SKM-1 treated with dmso at 0.1 percent for 144 hours (cell line): ENCODE measurements around the gene AJAP1.

Experiments
- DNase-seq: peaks from one replicate; lab custom pipeline; 2025; ENCODE audit not compliant: unreplicated experiment; lab: John Stamatoyannopoulos, UW

AJAP1 gene

GRCh38 chr1:4677608-4678007, 23.2 kb downstream of the AJAP1 start:
- no peak for DNase-seq

DNA sequence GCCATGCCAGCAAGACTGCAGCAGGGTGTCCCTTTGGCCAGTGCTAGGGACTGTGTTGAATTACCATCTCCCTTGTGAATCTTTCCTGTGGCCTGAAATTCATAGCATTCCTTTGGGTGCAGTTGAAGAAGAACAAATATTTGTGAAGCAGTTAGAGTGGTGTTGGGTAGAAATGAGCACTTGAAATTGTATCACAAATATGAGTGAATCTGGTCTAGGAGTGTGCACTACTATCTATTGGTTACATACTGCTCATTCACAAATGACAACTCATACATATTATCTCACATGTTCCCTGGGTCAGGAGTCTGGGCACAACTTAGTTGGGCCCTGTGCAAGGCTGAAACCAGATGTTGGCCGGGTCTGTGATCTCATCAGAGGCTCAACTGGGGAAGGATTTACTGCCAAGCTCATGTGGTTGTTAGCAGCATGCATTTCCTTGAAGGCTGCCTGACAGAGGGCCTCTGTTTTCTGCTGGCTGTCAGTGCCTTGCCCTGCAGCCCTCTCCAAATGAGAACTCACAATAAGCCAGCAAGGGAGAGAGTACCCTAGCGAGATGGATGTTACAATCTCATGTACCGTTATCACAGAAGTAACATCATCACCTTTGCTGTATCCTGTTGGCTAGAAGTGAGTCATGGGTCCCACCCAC, 23.8 kb downstream of the AJAP1 start:
- DNase-seq, result no peak

DNA sequence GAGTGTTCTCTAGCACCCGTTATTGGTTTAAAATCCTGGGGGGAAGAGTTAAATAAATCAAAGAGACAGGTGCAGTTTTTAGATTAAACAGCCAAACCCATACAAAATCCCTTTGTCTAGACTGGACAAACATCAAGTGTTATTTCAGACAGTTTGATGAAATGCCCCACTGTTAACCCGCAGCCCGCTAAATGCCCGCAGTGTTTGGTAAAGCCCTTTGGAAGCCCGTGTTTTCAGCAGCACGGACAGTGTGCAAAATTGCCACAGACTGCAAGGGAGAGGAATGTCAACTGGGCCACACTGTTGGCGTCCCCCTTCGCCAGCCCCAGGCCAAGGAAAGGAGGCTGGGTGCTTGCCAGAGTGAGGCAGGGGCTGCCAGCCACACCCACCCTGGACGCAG, 26.6 kb downstream of the AJAP1 start:
- DNase-seq, result no peak

DNA sequence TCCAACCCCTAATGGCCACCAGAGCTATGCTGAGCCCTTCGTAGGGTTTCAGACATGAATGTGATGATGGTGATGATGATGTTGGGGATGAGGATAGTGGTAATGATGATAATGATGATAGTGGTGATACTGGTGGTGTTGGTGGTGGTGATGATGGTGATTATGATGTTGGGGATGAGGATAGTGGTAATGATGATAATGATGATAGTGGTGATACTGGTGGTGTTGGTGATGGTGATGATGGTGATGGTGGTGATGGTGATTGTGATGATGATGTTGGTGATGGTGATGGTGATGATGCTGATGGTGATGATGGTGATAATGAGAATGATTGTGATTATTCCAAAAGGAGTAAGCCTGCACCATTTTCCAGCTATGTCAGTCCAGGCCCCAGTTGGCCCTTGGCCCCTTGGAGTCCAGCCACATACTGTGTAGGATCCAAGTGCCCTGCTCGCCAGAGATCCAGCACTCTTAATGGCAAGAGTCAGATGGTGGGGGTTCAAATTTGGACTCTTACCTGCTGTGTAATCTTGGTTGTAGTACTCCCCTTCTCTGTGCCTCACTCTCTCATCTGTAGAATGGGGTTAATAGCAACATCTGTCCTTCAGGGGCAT, 28.3 kb downstream of the AJAP1 start:
- no peak for DNase-seq

GRCh38 chr1:4684136-4684535, 29.7 kb downstream of the AJAP1 start:
- DNase-seq, result no peak

DNA sequence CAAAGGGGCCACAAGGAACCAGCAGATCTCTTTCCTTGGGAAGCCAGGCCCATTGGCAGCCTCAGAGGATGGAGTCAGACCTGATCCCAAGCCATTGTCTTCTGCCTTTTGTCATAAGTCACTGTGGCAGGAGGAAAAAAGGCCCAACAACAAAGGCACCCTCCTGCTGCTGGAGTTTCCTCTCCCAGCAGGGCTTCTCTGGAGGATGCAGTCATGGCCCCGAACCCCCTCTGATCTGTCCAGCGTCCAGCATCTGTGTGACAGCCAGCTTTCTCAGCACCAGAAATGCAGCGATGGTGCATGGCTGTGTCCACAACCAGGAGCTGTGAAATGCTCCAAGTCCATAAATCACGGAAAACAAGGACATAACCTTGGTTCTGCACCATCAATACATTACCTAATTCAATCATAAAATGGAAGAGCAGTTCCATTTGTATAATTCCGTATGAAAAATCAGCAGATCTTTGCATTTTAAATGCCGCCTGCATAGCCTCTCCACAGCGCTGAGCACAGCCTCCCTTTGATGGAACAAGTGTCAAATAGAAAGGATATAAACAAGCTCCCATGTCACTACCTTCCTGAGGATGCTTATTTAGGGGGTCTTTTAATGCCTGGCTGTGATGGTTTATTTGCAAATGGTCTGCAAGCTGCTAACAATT, 30.6 kb downstream of the AJAP1 start:
- DNase-seq, result no peak

GRCh38 chr1:4685523-4685865, 31.1 kb downstream of the AJAP1 start:
- DNase-seq, result no peak

DNA sequence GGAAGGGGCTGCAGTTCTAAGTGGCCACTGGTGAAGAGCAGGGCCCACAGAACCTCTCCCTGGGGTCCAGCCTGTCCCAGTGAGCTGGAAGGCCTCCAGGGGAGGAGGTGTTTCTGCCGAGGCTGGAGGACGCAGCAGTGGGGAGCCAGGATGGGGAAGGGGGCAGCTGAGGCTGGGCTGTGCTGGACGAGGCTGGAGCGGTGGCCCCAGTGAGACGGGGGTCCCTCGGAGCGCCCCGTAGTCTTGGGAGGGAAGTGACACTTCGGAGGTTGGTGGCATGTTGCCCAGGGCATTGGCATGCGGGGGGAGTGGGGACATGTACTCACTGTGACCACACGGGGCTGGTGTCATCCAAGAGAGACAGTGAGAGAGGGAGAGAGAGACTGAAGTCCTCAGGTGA, 33.5 kb downstream of the AJAP1 start:
- no peak for DNase-seq

GRCh38 chr1:4689271-4689935, 35.0 kb downstream of the AJAP1 start:
- DNase-seq, result no peak

DNA sequence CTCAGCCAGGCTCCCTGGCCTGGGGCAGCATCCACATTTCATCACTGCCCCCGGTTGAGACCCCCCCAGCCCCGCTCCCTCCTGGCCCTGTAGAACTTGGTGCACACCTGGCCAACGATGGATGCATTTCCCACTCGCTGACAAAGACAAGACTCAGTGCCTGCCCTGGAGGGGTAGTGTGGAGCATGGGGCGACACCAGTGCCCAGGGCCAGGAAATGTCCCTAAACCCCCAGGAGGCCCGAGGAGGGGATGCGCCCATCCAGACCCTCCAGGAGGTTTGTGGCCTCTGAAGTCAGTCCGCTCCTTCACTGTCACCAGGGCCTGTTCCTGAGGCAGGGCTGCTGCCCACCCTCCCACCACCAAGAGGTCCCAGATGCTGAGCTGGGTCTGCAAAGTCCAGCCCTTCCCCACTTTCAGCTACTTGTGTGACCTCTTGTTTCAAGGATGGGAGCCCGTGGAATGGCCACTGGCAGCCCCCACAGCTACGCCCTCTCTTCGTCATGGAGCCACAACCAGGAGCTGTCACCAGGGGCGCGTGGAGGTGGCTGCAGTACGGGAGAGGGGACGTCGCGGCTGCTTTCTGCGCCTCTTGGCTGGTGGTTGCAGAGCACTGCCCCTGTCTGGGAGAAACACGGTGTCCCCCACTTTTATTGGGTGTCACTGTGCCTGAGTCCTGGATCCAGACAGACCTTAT, 35.7 kb downstream of the AJAP1 start:
- no peak for DNase-seq

- DNase-seq, result no peak
Measured at GRCh38 chr1:4690951-4691675, 36.7 kb downstream of the AJAP1 start.

DNA sequence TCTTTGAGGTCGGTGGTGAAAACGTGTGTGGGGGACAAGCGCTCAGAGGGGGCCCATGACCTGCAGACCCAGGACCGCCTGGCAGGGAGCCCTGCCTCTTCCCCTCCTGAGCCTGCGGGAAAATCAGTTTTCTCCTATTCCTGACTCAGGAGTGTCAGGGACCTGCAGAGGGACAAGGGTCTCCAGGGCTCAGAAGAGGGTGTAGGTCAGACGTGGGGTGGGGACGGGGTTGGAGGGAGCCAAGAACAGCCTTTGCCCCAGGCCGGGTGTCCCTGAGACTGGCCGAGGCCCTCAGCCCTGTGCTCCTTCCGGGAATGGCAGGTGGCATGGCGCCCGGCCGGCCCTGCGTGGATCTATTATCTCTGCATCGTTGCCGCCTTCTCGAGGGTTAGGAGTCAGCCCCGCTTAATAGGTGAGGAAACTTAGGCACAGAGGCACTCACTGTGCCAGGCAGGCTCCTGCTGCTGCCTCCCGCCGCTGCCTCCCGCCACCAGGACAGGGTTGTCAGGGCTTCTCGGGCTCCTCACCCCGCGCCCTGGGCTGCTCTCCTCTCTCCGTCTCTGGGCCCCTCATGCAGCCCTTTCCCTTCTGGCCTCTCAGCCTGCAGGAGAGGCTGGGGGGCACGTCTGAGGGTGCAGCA, 37.5 kb downstream of the AJAP1 start:
- DNase-seq, result no peak

DNA sequence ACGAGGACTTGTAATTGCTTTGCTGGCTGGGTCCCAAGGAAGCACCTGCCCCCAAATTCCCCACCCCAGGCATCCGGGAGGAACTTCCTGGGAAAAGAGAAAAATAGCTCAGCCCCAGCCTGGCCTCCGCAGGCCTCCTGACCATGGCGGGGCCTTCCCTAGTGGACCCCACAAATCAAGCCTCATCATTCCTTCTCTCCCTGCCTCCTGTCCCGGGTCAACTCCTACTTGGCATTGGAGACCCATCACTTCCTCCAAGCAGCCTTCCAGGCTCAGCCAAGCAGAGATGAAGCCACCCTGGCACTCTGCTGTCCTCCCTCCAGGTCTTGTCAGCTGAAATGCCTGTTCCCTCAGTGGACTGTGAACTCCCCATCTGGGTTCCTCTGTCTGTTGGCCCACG, 38.0 kb downstream of the AJAP1 start:
- DNase-seq, result no peak

- DNase-seq, result no peak
Measured at GRCh38 chr1:4693331-4693730, 38.9 kb downstream of the AJAP1 start.

- no peak for DNase-seq
Measured at GRCh38 chr1:4693891-4694290, 39.5 kb downstream of the AJAP1 start.

DNA sequence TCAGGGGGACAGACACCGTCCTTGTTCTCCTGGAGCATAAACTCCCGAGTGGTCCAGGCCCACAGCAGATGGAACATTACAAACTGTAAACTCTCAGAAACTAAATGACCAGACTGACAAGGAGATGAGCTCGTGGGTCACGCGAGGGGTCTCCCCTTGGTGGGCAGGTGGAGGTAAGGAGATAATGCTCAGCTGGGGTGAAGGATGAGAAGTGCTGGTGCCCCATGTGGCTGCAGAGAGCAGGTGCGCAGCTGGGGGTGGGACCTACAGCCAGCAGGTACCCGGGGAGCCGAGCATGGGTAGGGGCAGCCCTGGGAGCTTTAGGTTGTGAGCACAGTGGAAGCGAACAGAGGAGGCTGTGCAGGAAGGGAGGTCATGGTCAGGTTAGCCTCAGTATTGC, 40.1 kb downstream of the AJAP1 start:
- no peak for DNase-seq

- no peak for DNase-seq
Measured at GRCh38 chr1:4695241-4695640, 40.8 kb downstream of the AJAP1 start.

DNA sequence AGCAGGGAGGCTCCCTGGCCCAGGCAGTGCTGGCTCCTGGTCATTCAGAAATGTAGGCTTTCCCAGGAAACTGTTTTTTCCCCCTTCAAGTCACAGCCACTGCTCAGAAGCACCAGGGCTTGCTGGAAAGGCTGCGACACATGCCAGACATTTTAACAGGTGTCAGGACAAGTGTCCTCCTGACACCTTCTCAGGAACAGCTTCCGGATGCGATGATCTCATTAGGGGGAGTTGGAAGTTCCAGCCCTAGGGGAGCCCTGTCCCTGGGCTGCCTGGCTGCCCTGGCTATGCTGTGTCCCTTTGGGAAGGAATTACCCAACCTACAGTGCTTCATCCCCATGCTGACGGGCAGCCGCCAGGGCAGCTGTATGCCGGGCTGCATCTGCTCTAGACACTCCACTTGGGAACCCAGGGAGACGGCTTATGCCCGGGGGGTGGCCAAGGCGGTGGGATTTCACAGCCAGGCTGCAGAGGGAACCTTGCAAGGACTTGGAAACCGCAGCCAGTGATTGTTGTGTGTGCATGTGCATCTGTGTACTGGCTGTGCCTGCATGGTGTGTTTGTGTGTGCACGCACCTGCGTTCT, 41.8 kb downstream of the AJAP1 start:
- no peak for DNase-seq

GRCh38 chr1:4696753-4697152, 42.3 kb downstream of the AJAP1 start:
- DNase-seq, result no peak

DNA sequence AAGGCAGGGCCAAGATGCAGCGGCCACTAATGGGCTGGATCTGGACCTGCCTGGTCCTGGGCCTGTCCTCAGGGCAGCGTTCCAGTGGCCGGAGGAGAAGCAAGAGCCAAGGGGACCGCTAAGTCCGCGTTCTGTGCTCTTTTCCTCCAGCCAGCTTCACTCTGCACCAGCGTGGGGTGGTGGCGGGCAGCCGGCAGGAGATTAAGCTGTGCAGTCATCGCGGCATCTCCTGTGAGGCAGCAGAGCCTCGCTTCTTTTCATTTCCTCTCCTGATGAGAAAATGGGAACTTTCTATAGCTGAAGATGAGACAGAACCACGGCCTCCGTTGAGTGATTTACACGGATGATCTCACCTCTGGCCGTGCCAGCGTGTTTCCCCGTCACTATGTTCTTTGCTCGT, 43.4 kb downstream of the AJAP1 start:
- DNase-seq, result no peak
